Nephron progenitor cell (in vitro differentiated cells): ENCODE results near the gene EPHA7.

Experiments used
- DNase-seq: peaks from one replicate; pipeline ENCODE4 v3.0.0; 2021
- H3K27ac Mint-ChIP-seq: 2 replicates; pipeline ENCODE4 v1.8.0; 2021; ENCODE audit warnings: mild to moderate bottlenecking, moderate library complexity, mixed read lengths
- H3K27me3 Mint-ChIP-seq: 2 replicates; pipeline ENCODE4 v1.8.0; 2021; ENCODE audit warnings: mild to moderate bottlenecking, low read depth, mixed read lengths; ENCODE audit not compliant: poor library complexity
- H3K36me3 Mint-ChIP-seq: 2 replicates; pipeline ENCODE4 v1.8.0; 2021; ENCODE audit warnings: low read depth, mixed read lengths
- H3K4me1 Mint-ChIP-seq: 2 replicates; pipeline ENCODE4 v1.8.0; 2021; ENCODE audit warnings: mixed read lengths
- H3K4me3 Mint-ChIP-seq: 2 replicates; pipeline ENCODE4 v1.8.0; 2021; ENCODE audit warnings: mild to moderate bottlenecking, moderate library complexity, mixed read lengths
- H3K9me3 Mint-ChIP-seq: 2 replicates; pipeline ENCODE4 v1.8.0; 2021; ENCODE audit warnings: mild to moderate bottlenecking, moderate library complexity, mixed read lengths
- CTCF ChIP-seq: fragments of 200-600 bp; sonication (generic); IDR thresholded peaks from 2 replicates; pipeline ENCODE4 v1.5.0; 2021; ENCODE audit warnings: antibody characterized with exemption

Gene EPHA7

GRCh38 chr6:93366506-93366905 lies 52.9 kb downstream of the EPHA7 start:
- no peak for DNase-seq
- TF ChIP-seq CTCF: no peak
- Mint-ChIP-seq H3K4me3 (no peak overlapping the region), H3K36me3 (no peaks in the 10 kb centered on the region), H3K4me1 (no peaks in the 10 kb centered on the region), H3K27ac (no peak overlapping the region), H3K27me3 (no peaks in the 10 kb centered on the region), H3K9me3 (no peaks in the 10 kb centered on the region)

GRCh38 chr6:93365445-93365844 lies 53.9 kb downstream of the EPHA7 start:
- Mint-ChIP-seq H3K4me1 (peaks cover under 1% of the 10 kb centered on the region), H3K27ac (no peak overlapping the region), H3K9me3 (no peaks in the 10 kb centered on the region), H3K27me3 (no peaks in the 10 kb centered on the region), H3K36me3 (no peaks in the 10 kb centered on the region), H3K4me3 (no peak overlapping the region)
- DNase-seq: no peak
- TF ChIP-seq CTCF: no peak

GRCh38 chr6:93358435-93358834 lies 60.9 kb downstream of the EPHA7 start:
- DNase-seq: no peak
- Mint-ChIP-seq H3K4me1 (peaks cover 11% of the 10 kb centered on the region), H3K27me3 (no peaks in the 10 kb centered on the region), H3K27ac (no peak overlapping the region), H3K36me3 (peaks cover 23% of the 10 kb centered on the region), H3K9me3 (no peaks in the 10 kb centered on the region), H3K4me3 (no peak overlapping the region)
- TF ChIP-seq CTCF: no peak

- H3K4me3 Mint-ChIP-seq: no peak overlapping the region
- peaks cover 24% of the 10 kb centered on the region for H3K36me3 Mint-ChIP-seq
- H3K27me3 Mint-ChIP-seq: no peaks in the 10 kb centered on the region
- DNase-seq: no peak
- H3K27ac Mint-ChIP-seq: no peak overlapping the region
- TF ChIP-seq CTCF: no peak
- H3K9me3 Mint-ChIP-seq: no peaks in the 10 kb centered on the region
- peaks cover 5% of the 10 kb centered on the region for H3K4me1 Mint-ChIP-seq
Observed at GRCh38 chr6:93352604-93353003, 66.8 kb downstream of the EPHA7 start.

- Mint-ChIP-seq H3K9me3 (no peaks in the 10 kb centered on the region), H3K27ac (no peak overlapping the region), H3K36me3 (peaks cover 13% of the 10 kb centered on the region), H3K4me1 (peaks cover 5% of the 10 kb centered on the region), H3K27me3 (no peaks in the 10 kb centered on the region), H3K4me3 (no peak overlapping the region)
- TF ChIP-seq CTCF: no peak
- DNase-seq: no peak
Observed at GRCh38 chr6:93351222-93351621, 68.1 kb downstream of the EPHA7 start.

- DNase-seq: no peak
- Mint-ChIP-seq H3K27ac (no peak overlapping the region), H3K9me3 (no peaks in the 10 kb centered on the region), H3K4me3 (no peak overlapping the region), H3K36me3 (peaks cover 9% of the 10 kb centered on the region), H3K27me3 (no peaks in the 10 kb centered on the region), H3K4me1 (peaks cover 5% of the 10 kb centered on the region)
- TF ChIP-seq CTCF: no peak
Observed at GRCh38 chr6:93350774-93351173, 68.6 kb downstream of the EPHA7 start.
